ENCODE results near the gene ZNF367. TPM values are rescaled to one million over a fixed set of nuclear protein-coding genes. Genes with fewer than 3 reads are reported as not detected.
A peak's percentile ranks its signal among the peaks of the same experiment; 100 is the strongest.

The ZNF367 gene
- total RNA-seq, 1 donor from 2014 or later = 4.3 TPM

DNA sequence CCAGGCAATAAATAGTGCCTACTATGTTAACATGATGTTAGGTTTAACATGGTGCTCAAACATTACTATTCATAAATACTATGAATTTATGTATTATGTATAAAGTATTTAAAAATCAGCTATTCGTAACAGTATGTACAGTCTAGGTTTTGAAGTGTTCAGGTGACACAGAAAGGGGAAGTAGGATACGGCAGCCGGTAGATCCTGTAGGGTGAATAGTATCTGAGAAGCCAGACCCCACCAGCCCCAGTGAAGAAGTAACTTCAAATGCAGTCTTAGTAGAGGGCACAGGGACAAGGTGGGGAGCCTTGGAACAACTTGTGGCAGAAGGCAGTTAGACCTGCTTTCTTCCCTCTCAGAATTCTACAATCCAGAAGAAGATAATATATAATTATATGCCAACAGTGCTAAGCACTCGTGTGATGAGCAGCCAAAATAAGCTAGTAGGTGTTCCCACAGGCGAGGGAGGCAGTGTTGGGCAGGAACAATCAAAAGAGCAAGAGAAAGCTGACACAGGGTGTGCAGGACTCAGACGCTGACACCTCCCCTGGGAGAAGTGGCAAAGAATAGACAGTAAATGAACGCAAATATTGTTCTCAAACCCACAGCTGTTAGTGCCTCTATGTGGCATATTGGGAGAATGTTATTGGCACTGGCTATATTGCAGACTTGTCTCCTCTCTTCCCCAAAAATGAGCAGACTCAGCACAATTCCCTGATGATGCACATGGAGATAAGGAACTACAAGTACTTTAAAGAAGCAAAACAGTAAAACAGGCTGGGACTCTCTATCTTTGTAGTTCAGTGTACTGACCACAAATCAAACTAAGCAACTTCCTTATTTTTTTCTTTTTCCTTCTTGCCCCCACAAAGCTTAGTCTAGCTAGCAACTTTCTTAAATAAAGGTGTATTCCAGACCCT is 4.6 kb downstream of the ZNF367 start:
- intact Hi-C loops (cut with micrococcal nuclease) = loop anchor here (1.0 to 10.0 kb wide), 3 partner anchors 30 to 1096 kb away; partner anchors contain the start of genes FANCC and SLC35D2
- peak overlapping the region; percentile 82 for H3K4me3 Mint-ChIP-seq
- no peak for DNase-seq
- peak overlapping the region; percentile 92 for H3K27ac Mint-ChIP-seq
- no peaks in the 10 kb centered on the region for H3K27me3 Mint-ChIP-seq
- no peaks in the 10 kb centered on the region for H3K36me3 Mint-ChIP-seq (ENCODE audit: low read depth)
- peak; percentile 33 for ATAC-seq (ENCODE audit: low read depth)
- TF ChIP-seq CTCF (IDR thresholded peaks at IDR 0.05) = no peak
- CTCF ChIA-PET = interaction anchor here (1.5 to 1.7 kb wide), 3 partner anchors 15 to 154 kb away, joined by 4 to 10 read pairs (median 6); no protein-coding TSS in a partner anchor
- POLR2A ChIA-PET = interaction anchor here (0.6 to 2.2 kb wide), 7 partner anchors 30 to 538 kb away, joined by 3 to 14 read pairs (median 3); partner anchors contain the start of genes ERCC6L2, HABP4 and SLC35D2
- H3K4me1 Mint-ChIP-seq = peaks cover 37% of the 10 kb centered on the region
- H3K9me3 Mint-ChIP-seq = no peaks in the 10 kb centered on the region

DNA sequence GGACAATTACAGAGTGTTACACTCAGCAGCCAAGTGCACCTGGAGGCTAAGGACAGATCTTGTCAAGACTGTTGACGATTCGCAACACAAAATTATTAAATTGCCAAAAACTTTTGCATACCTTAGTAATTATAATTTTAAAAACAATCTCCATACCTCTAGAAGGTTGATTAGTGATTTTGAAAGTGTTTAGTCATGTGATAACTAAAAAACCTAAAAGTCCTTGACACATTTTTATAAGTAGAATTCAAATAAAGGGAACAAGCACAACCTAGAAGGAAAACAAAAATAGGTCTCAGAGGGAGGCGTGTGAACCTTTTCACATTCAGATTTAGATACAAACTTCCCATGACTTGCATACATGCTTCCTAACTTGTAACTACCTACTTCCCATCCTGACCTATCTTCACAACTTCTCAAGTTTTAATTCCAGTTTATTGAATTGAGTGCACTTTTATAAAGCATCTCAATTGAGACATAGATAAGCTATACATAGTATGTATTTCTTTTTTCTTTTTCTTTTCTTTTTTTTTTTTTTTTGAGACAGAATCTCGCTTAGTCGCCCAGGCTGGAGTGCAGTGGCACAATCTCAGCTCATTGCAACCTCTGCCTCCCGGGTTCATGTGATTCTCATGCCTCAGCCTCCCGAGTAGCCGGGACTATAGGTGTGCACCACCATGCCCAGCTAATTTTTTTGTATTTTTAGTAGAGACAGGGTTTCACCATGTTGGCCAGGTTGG is 5.8 kb downstream of the ZNF367 start:
- no peak overlapping the region for H3K4me3 Mint-ChIP-seq
- ATAC-seq (ENCODE audit: low read depth) (no peak), DNase-seq (no peak)
- H3K36me3 Mint-ChIP-seq (ENCODE audit: low read depth) = no peaks in the 10 kb centered on the region
- H3K27me3 Mint-ChIP-seq = no peaks in the 10 kb centered on the region
- ChIA-PET POLR2A (interaction anchor here (0.7 kb wide), 2 partner anchors 17 to 1243 kb away, joined by 3 read pairs; no protein-coding TSS in a partner anchor), CTCF (interaction anchor here (1.7 kb wide), 1 partner anchor 13 kb away, joined by 6 read pairs; no protein-coding TSS in a partner anchor)
- peaks cover 37% of the 10 kb centered on the region for H3K4me1 Mint-ChIP-seq
- peak overlapping the region; percentile 59 for H3K27ac Mint-ChIP-seq
- H3K9me3 Mint-ChIP-seq = no peaks in the 10 kb centered on the region
- TF ChIP-seq CTCF (IDR thresholded peaks at IDR 0.05) = no peak
- intact Hi-C loops (cut with micrococcal nuclease) = loop anchor here (5.0 to 10.0 kb wide), 2 partner anchors 822 to 1095 kb away; partner anchors contain the start of gene FANCC

DNA sequence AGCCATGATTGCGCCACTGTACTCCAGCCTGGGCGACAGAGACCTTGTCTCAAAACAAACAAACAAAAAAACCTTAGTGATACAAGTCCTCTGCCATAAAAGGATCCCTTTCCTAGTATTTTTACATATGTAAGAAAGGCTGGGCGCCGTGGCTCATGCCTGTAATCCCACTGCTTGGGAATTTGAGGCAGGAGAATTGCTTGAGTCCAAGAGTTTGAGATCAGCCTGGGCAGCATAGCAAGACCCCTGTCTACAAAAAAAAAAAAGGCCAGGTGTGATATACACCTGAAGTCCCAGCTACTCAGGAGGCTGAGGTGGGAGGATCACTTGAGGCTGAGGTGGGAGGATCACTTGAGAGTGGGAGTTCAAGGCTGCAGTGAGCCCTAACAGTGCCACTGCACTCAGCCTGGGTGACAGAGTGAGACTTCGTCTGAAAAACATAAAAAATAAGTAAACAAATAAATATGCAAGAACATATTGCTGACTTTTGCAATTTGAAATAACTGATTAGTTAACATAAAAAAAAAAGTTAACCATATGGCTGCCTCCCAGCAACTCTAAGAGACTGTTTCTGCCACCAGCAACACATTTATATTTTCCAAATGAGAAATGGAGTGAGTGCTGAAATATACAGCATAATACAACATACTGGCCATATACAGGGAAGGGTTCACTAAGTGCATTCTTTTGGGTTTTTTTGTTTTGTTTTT is 6.9 kb downstream of the ZNF367 start:
- POLR2A ChIA-PET = interaction anchor here (0.6 kb wide), 1 partner anchor 1756 kb away, joined by 3 read pairs; no protein-coding TSS in a partner anchor
- peaks cover 30% of the 10 kb centered on the region for H3K4me1 Mint-ChIP-seq
- TF ChIP-seq CTCF (IDR thresholded peaks at IDR 0.05) = no peak
- intact Hi-C loops (cut with micrococcal nuclease) = loop anchor here (5.0 to 10.0 kb wide), 2 partner anchors 824 to 1094 kb away; partner anchors contain the start of gene FANCC
- H3K4me3 Mint-ChIP-seq = no peak overlapping the region
- CTCF ChIA-PET = no interaction called here
- H3K9me3 Mint-ChIP-seq = no peaks in the 10 kb centered on the region
- no peaks in the 10 kb centered on the region for H3K27me3 Mint-ChIP-seq
- ATAC-seq (ENCODE audit: low read depth) = no peak
- no peak overlapping the region for H3K27ac Mint-ChIP-seq
- DNase-seq = no peak
- no peaks in the 10 kb centered on the region for H3K36me3 Mint-ChIP-seq (ENCODE audit: low read depth)

- ChIA-PET POLR2A (no interaction called here), CTCF (no interaction called here)
- ATAC-seq (ENCODE audit: low read depth) (no peak), DNase-seq (no peak)
- TF ChIP-seq CTCF (IDR thresholded peaks at IDR 0.05) = no peak
- Mint-ChIP-seq H3K9me3 (no peaks in the 10 kb centered on the region), H3K4me1 (peaks cover 19% of the 10 kb centered on the region), H3K27me3 (no peaks in the 10 kb centered on the region), H3K27ac (no peak overlapping the region), H3K4me3 (no peak overlapping the region), H3K36me3 (ENCODE audit: low read depth) (no peaks in the 10 kb centered on the region)
- intact Hi-C loops (cut with micrococcal nuclease) = no loop called here
These were observed 9.5 kb downstream of the ZNF367 start for GRCh38 chr9:96408409-96409280.

Measured in activated B cell treated with CpG ODN at 0.5 μM for 24 hours (primary cell).